BLaER1 (cell line): ENCODE data around the gene DCLRE1B.
A peak's percentile ranks its signal among the peaks of the same experiment; 100 is the strongest.

Experiments used
- H3K27ac ChIP-seq: shearing (Covaris generic); formaldehyde crosslinking; 2 replicates; pipeline ENCODE4 v1.8.1; 2022
- H3K27me3 ChIP-seq: shearing (Covaris generic); formaldehyde crosslinking; 2 replicates; pipeline ENCODE4 v1.8.1; 2022
- H3K36me3 ChIP-seq: shearing (Covaris generic); formaldehyde crosslinking; 2 replicates; pipeline ENCODE4 v1.8.1; 2022
- H3K4me1 ChIP-seq: shearing (Covaris generic); formaldehyde crosslinking; 2 replicates; pipeline ENCODE4 v1.8.1; 2022
- H3K4me2 ChIP-seq: shearing (Covaris generic); formaldehyde crosslinking; 2 replicates; pipeline ENCODE4 v1.8.1; 2022
- H3K4me3 ChIP-seq: shearing (Covaris generic); formaldehyde crosslinking; 2 replicates; pipeline ENCODE4 v1.8.1; 2022
- H3K9ac ChIP-seq: shearing (Covaris generic); formaldehyde crosslinking; 2 replicates; pipeline ENCODE4 v1.8.1; 2022
- H3K9me3 ChIP-seq: shearing (Covaris generic); formaldehyde crosslinking; 2 replicates; pipeline ENCODE4 v1.8.1; 2022
- H4K20me1 ChIP-seq: shearing (Covaris generic); formaldehyde crosslinking; 2 replicates; pipeline ENCODE4 v1.8.1; 2022
- Cebpa-rat ChIP-seq: shearing (Covaris generic); IDR thresholded peaks from 2 replicates; pipeline ENCODE4 v1.8.1; 2022

Gene DCLRE1B

DNA sequence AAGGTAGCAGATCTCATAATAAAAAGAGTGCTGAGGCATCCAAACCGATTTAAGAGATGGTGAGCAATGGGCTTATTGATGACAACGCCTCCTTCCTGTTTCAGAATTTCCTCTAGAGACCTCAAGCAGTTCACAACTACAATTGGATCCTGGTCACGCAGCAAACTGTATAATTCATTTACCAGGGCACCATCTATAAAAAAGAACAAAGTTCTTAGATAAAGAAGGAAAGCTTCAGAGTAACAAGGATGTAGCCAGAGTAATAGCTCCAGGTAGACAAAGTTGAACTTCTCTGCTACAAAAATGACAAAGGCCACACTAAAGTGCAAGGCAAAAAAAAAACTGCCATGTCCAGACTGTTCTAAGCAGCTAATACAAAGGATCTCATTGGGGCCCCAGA lies 3.9 kb upstream of the DCLRE1B start:
- TF ChIP-seq Cebpa-rat, result no peak
- Histone ChIP-seq H3K4me2 (no peak overlapping the region), H3K4me1 (peaks cover 31% of the 10 kb centered on the region), H3K36me3 (peaks cover 64% of the 10 kb centered on the region), H3K9ac (no peak overlapping the region), H3K27ac (no peak overlapping the region), H3K27me3 (no peaks in the 10 kb centered on the region), H4K20me1 (no peaks in the 10 kb centered on the region), H3K4me3 (no peak overlapping the region), H3K9me3 (no peaks in the 10 kb centered on the region)

- no peaks in the 10 kb centered on the region for H3K9me3 ChIP-seq
- H3K4me2 ChIP-seq, result peak overlapping the region; percentile 83
- no peak for TF ChIP-seq Cebpa-rat
- H3K4me3 ChIP-seq, result peak overlapping the region; percentile 88
- peak overlapping the region; percentile 83 for H3K27ac ChIP-seq
- H4K20me1 ChIP-seq, result no peaks in the 10 kb centered on the region
- H3K9ac ChIP-seq, result peak overlapping the region; percentile 86
- H3K36me3 ChIP-seq, result peaks cover 60% of the 10 kb centered on the region
- H3K4me1 ChIP-seq, result peaks cover 47% of the 10 kb centered on the region
- no peaks in the 10 kb centered on the region for H3K27me3 ChIP-seq
These were observed 1.4 kb upstream of the DCLRE1B start for GRCh38 chr1:113903501-113904292.

DNA sequence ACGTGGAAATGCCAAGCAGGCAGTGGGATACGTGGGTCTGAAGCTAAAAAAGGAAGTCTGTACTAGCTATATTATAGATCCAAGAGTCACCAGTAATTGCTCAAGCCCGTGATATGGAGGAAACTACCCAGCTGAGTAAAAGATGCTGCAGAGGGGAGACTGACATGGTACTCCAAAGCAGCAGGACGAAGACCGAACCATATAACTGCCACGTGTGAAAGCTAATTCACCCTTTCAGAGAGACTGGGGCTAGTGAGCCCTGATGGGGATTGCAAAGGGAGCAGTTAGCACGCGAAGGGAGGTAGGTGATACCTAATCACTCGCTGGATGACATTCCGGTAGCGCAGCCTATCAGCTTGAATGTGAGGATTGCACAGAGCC lies 843 bp upstream of the DCLRE1B start:
- H3K9ac ChIP-seq, result peak overlapping the region; percentile 86

DNA sequence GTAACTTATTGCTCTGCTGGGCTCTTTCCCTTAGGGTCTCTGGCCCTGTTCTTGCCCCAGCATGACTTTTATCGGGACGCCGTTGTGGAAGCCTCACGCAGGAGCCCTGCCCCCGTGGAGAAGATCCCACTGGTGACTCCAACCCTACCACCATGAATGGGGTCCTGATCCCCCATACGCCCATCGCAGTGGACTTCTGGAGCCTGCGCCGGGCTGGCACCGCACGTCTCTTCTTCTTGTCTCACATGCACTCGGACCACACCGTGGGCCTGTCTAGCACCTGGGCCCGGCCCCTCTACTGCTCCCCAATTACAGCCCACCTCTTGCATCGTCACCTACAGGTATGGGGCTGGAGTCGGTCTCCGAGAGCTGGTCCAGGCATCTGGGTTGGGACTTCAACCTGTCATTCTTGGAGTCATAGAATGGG lies 322 bp downstream of the DCLRE1B start:
- peak overlapping the region; percentile 86 for H3K9ac ChIP-seq
- no peaks in the 10 kb centered on the region for H3K9me3 ChIP-seq
- no peak for TF ChIP-seq Cebpa-rat
- H3K4me2 ChIP-seq, result peak overlapping the region; percentile 92
- peaks cover 56% of the 10 kb centered on the region for H3K36me3 ChIP-seq
- peaks cover 47% of the 10 kb centered on the region for H3K4me1 ChIP-seq
- H3K27me3 ChIP-seq, result no peaks in the 10 kb centered on the region
- no peaks in the 10 kb centered on the region for H4K20me1 ChIP-seq
- peak overlapping the region; percentile 84 for H3K27ac ChIP-seq
- peak overlapping the region; percentile 88 for H3K4me3 ChIP-seq

More for the DNA sequence above, 843 bp upstream of the DCLRE1B start:
- H3K9me3 ChIP-seq, result no peaks in the 10 kb centered on the region
- peaks cover 57% of the 10 kb centered on the region for H3K36me3 ChIP-seq
- peaks cover 47% of the 10 kb centered on the region for H3K4me1 ChIP-seq
- no peaks in the 10 kb centered on the region for H3K27me3 ChIP-seq
- H3K4me3 ChIP-seq, result peak overlapping the region; percentile 88
- peak overlapping the region; percentile 83 for H3K27ac ChIP-seq
- no peak for TF ChIP-seq Cebpa-rat
- no peaks in the 10 kb centered on the region for H4K20me1 ChIP-seq
- peak overlapping the region; percentile 83 for H3K4me2 ChIP-seq

DNA sequence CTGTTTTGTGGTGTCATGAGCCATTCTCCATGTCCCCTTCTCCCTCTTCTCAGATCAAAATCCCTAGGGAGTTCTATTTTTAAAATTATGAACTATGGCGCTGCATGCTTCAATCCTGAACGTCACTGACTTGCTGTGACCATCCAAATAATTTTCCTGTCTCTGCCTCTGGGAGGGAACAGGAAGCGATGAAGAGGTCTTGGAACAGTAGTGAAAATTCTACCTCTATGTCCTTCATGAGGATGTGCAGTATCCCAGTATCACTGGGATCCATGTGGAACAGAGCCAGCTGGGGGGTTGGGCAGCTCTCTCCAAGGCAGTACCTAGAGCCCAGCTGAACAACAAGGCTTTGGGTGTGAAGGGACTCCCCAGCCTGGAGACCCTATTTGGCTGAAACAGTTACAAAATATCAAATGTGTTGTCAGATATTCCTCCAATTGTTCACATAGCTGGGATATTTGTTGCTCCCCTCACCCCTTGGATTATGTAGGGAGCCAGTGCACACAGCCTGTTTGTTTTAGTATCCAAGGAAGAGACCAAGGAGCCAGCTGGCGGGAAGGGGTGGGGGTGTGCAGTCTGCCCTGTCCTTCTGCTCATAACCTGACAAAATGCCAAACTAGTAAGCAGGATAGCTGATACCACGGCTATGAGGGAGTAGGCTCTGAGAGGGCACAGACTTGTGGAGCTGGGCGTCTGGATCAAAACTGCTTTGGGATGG lies 7.6 kb downstream of the DCLRE1B start:
- no peak overlapping the region for H3K4me3 ChIP-seq
- no peaks in the 10 kb centered on the region for H3K9me3 ChIP-seq
- H4K20me1 ChIP-seq, result no peaks in the 10 kb centered on the region
- TF ChIP-seq Cebpa-rat, result no peak
- H3K4me1 ChIP-seq, result 0 out of 2 replicates have a peak, but pooled peaks cover 4% of the 10 kb centered on the region
- H3K27ac ChIP-seq, result no peak overlapping the region
- peaks cover 64% of the 10 kb centered on the region for H3K36me3 ChIP-seq
- no peak overlapping the region for H3K9ac ChIP-seq
- H3K4me2 ChIP-seq, result no peak overlapping the region
- no peaks in the 10 kb centered on the region; the same call in 1 of the 2 replicates for H3K27me3 ChIP-seq

DNA sequence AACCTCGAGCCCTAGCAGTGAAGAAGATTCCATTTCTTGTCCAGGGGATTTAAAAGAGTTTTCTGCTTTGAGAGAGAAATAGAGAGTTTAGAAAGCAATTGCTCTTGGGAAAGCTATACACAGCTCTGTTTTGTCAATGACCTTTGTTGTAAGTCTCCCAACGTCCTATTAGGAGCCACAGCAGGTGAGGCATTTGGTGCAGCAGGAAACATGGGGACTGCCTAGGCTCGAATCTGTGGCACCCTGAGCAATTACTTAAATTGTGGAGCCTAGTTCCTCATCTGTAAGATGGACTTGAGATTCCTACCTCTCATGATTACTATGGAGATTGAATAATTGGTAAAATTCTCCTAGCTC lies 8.2 kb downstream of the DCLRE1B start:
- no peak overlapping the region for H3K4me2 ChIP-seq
- TF ChIP-seq Cebpa-rat, result no peak

GRCh38 chr1:113913887-113914664 lies 8.9 kb downstream of the DCLRE1B start:
- Histone ChIP-seq H3K4me2 (no peak overlapping the region), H3K36me3 (peaks cover 51% of the 10 kb centered on the region), H3K9ac (no peak overlapping the region), H3K27ac (no peak overlapping the region), H3K9me3 (no peaks in the 10 kb centered on the region), H3K4me3 (no peak overlapping the region), H3K4me1 (no peaks in the 10 kb centered on the region), H3K27me3 (no peaks in the 10 kb centered on the region; the same call in 1 of the 2 replicates), H4K20me1 (no peaks in the 10 kb centered on the region)
- TF ChIP-seq Cebpa-rat, result no peak

More for the DNA sequence above, 8.2 kb downstream of the DCLRE1B start:
- H3K9ac ChIP-seq, result no peak overlapping the region
- no peak overlapping the region for H3K4me3 ChIP-seq
- H3K36me3 ChIP-seq, result peaks cover 59% of the 10 kb centered on the region
- 0 out of 2 replicates have a peak, but pooled peaks cover 2% of the 10 kb centered on the region for H3K4me1 ChIP-seq
- H3K27ac ChIP-seq, result no peak overlapping the region
- no peaks in the 10 kb centered on the region for H4K20me1 ChIP-seq
- H3K27me3 ChIP-seq, result no peaks in the 10 kb centered on the region; the same call in 1 of the 2 replicates
- H3K9me3 ChIP-seq, result no peaks in the 10 kb centered on the region

DNA sequence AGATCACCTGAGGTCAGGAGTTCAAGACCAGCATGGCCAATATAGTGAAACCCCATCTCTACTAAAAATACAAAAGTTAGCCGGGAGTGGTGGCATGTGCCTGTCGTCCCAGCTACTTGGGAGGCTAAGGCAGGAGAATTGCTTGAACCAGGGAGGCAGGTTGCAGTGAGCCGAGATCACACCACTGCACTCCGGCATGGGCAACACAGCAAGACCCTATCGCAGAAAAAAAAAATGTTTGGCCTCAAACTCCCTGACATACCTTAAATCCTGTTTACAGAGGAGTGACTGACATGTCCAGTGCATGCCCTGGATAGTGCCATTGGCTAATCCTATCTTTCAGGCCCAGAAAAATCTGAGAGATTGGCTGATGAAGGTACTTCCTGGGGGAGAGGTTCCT lies 11.8 kb downstream of the DCLRE1B start:
- no peaks in the 10 kb centered on the region for H4K20me1 ChIP-seq
- H3K36me3 ChIP-seq, result peaks cover 25% of the 10 kb centered on the region
- no peak overlapping the region for H3K4me3 ChIP-seq
- no peaks in the 10 kb centered on the region; the same call in 1 of the 2 replicates for H3K27me3 ChIP-seq
- no peak overlapping the region for H3K9ac ChIP-seq
- no peak overlapping the region for H3K27ac ChIP-seq
- no peak for TF ChIP-seq Cebpa-rat
- H3K9me3 ChIP-seq, result no peaks in the 10 kb centered on the region
- H3K4me1 ChIP-seq, result no peaks in the 10 kb centered on the region
- no peak overlapping the region for H3K4me2 ChIP-seq

DNA sequence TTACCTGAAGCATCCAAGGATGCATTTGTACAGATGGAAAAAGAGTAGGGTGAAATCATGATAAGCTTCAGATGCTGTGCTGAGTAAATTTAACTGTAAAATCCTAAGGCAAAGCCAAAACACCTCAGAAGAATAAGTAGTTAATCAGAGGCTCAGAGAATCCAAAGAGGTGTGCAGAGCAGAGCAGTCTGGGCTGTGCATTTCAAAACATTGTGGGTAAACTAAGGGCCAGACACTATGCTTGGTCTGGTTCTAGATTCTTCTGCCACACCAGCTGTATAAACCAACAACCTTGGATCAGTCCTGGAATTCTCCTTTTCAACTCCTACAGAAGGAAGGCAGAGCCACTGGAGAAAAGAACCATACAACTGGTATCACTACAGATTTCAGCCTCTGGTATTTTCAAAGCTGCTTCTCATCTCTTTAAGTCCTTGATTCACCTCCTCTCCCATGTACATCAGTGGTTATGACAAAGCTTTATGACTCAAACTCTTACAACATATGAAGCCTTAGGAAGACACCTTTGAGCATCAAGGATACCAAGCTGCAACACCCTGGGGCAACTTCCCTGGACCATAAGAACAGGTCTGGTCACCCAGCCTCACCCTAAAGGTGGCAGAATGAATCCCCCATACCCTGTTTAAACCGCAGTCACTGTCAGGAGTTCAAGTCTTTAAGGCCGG lies 12.4 kb downstream of the DCLRE1B start:
- no peak overlapping the region for H3K4me2 ChIP-seq
- peaks cover 20% of the 10 kb centered on the region for H3K36me3 ChIP-seq
- H3K27ac ChIP-seq, result no peak overlapping the region
- H4K20me1 ChIP-seq, result no peaks in the 10 kb centered on the region
- no peaks in the 10 kb centered on the region for H3K9me3 ChIP-seq
- no peaks in the 10 kb centered on the region for H3K4me1 ChIP-seq
- H3K4me3 ChIP-seq, result no peak overlapping the region
- H3K27me3 ChIP-seq, result no peaks in the 10 kb centered on the region; the same call in 1 of the 2 replicates
- TF ChIP-seq Cebpa-rat, result no peak
- H3K9ac ChIP-seq, result no peak overlapping the region
